Trophoblast cell (in vitro differentiated cells and primary cell): ENCODE measurements around the gene SLC30A7.
A peak's percentile ranks its signal among the peaks of the same experiment; 100 is the strongest.

Experiments used
- DNase-seq, 2 donors: peaks; one replicate each; pipeline ENCODE4 v3.0.0-alpha.2; 2016
- H2AFZ ChIP-seq: 2 replicates; pipeline ENCODE4 v1.6.1; 2013; ENCODE audit warnings: low read length, moderate library complexity, mild to moderate bottlenecking; ENCODE audit not compliant: insufficient read depth, poor library complexity
- H2AK5ac ChIP-seq: 2 replicates; pipeline ENCODE4 v1.6.1; 2013; ENCODE audit warnings: mild to moderate bottlenecking, low read length
- H2BK120ac ChIP-seq: 2 replicates; pipeline ENCODE4 v1.6.1; 2013; ENCODE audit warnings: low read length, mild to moderate bottlenecking, moderate library complexity; ENCODE audit not compliant: insufficient read depth, poor library complexity
- H2BK12ac ChIP-seq: 2 replicates; pipeline ENCODE4 v1.6.1; 2013; ENCODE audit warnings: mild to moderate bottlenecking, low read length, moderate library complexity
- H2BK5ac ChIP-seq: 2 replicates; pipeline ENCODE4 v1.6.1; 2013; ENCODE audit warnings: low read length, low read depth, moderate library complexity, mild to moderate bottlenecking; ENCODE audit not compliant: poor library complexity
- H3K14ac ChIP-seq: 2 replicates; pipeline ENCODE4 v1.6.1; 2013; ENCODE audit warnings: mild to moderate bottlenecking, low read length
- H3K18ac ChIP-seq: 2 replicates; pipeline ENCODE4 v1.6.1; 2013; ENCODE audit warnings: mild to moderate bottlenecking, low read length
- H3K23ac ChIP-seq: 2 replicates; pipeline ENCODE4 v1.6.1; 2013; ENCODE audit warnings: low read length
- H3K27ac ChIP-seq: 2 replicates; pipeline ENCODE4 v1.5.1; 2013; ENCODE audit warnings: low read depth, mild to moderate bottlenecking, inconsistent platforms, low read length, moderate library complexity
- H3K27me3 ChIP-seq: 2 replicates; pipeline ENCODE4 v1.6.1; 2013; ENCODE audit warnings: inconsistent platforms, mild to moderate bottlenecking, low read length, moderate library complexity; ENCODE audit not compliant: insufficient read depth
- H3K36me3 ChIP-seq, 2 experiments: 1 replicate in 1 of 2; 2 replicates in 1 of 2; pipeline ENCODE4 v1.6.1; 2013; ENCODE audit warnings: low read length in 2 of 2, mild to moderate bottlenecking in 2 of 2, moderate library complexity in 1 of 2; ENCODE audit not compliant: insufficient read depth in 2 of 2, control insufficient read depth in 1 of 2
- H3K4ac ChIP-seq: 2 replicates; pipeline ENCODE4 v1.6.1; 2013; ENCODE audit warnings: low read depth, mild to moderate bottlenecking, low read length, moderate library complexity
- H3K4me1 ChIP-seq, 2 experiments: 1 replicate in 1 of 2; 2 replicates in 1 of 2; pipeline ENCODE4 v1.6.1; 2013; ENCODE audit warnings: low read length in 2 of 2, mild to moderate bottlenecking in 2 of 2, moderate library complexity in 1 of 2; ENCODE audit not compliant: insufficient read depth in 2 of 2, control insufficient read depth in 1 of 2
- H3K4me2 ChIP-seq: 2 replicates; pipeline ENCODE4 v1.6.1; 2013; ENCODE audit warnings: inconsistent platforms, mild to moderate bottlenecking, low read length, moderate library complexity
- H3K4me3 ChIP-seq: 2 replicates; pipeline ENCODE4 v1.5.1; 2013; ENCODE audit warnings: mild to moderate bottlenecking, low read depth, low read length, inconsistent platforms
- H3K79me1 ChIP-seq: one replicate; pipeline ENCODE4 v1.6.1; 2013; ENCODE audit warnings: low read length
- H3K79me2 ChIP-seq: 2 replicates; pipeline ENCODE4 v1.6.1; 2013; ENCODE audit warnings: low read length, mild to moderate bottlenecking; ENCODE audit not compliant: control insufficient read depth, insufficient read depth, poor library complexity
- H3K9ac ChIP-seq: 2 replicates; pipeline ENCODE4 v1.6.1; 2013; ENCODE audit warnings: mild to moderate bottlenecking, low read length
- H3K9me3 ChIP-seq: 2 replicates; pipeline ENCODE4 v1.6.1; 2013; ENCODE audit warnings: low read depth, mild to moderate bottlenecking, control low read depth, inconsistent platforms, low read length; ENCODE audit not compliant: insufficient read depth
- H4K12ac ChIP-seq: 2 replicates; pipeline ENCODE4 v1.6.1; 2013; ENCODE audit warnings: low read depth, mild to moderate bottlenecking, low read length, moderate library complexity
- H4K8ac ChIP-seq: 2 replicates; pipeline ENCODE4 v1.6.1; 2013; ENCODE audit warnings: low read depth, mild to moderate bottlenecking, low read length, moderate library complexity
- H4K91ac ChIP-seq: one replicate; pipeline ENCODE4 v1.6.1; 2013; ENCODE audit warnings: low read depth, mild to moderate bottlenecking, low read length, moderate library complexity
- WGBS: extraction: QIAGEN DNeasy Blood & Tissue Kit; methylation state at CpG from one replicate; pipeline ENCODE4 v1.1.7; 2013; ENCODE audit warnings: missing lambda C conversion rate; ENCODE audit not compliant: insufficient read length, insufficient coverage; ENCODE audit errors: extremely low coverage; 5-methylcytosine and 5-hydroxymethylcytosine counted together

SLC30A7 gene

DNA sequence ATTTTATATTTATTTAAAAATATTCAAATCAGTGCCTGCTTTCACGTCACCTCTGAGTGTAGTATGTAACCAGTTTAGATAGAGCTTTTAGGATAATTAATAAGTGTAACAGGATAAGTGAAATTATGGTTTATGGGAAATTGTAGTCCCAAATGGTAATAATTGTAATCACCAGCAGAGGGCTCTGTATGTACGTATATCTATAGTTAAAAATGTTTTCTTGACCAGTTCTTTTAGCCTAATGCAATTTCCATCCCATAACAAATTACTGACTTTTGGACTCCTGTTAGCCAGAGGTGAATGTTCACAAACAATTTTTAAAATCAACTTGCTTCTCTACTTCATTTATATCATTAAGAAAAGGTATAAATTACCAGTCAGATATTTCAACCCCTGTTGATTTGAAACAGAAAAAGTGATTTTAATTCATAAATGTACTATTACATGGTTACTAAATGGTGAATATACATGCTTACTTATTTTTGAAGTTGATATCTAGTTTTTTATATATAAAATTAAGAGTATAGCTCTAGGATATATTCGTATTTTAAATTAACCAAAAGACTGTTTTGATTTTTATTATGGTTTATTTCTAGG is 25.3 kb downstream of the SLC30A7 start:
- no peak overlapping the region for H3K23ac ChIP-seq
- no peaks in the 10 kb centered on the region for H3K4me1 ChIP-seq
- H4K8ac ChIP-seq = no peak overlapping the region
- H3K4me3 ChIP-seq = no peak overlapping the region
- H3K14ac ChIP-seq = no peak overlapping the region
- no peak overlapping the region for H3K4ac ChIP-seq
- peak in 1 of 2 donors; percentile 87 for DNase-seq
- no peak overlapping the region for H2AFZ ChIP-seq
- no peaks in the 10 kb centered on the region for H3K9me3 ChIP-seq
- no peaks in the 10 kb centered on the region for H3K79me2 ChIP-seq
- H4K12ac ChIP-seq = no peak overlapping the region
- H2AK5ac ChIP-seq = no peak overlapping the region
- no peaks in the 10 kb centered on the region for H3K79me1 ChIP-seq
- no peak overlapping the region for H2BK12ac ChIP-seq
- no peak overlapping the region for H2BK5ac ChIP-seq
- H3K27me3 ChIP-seq = no peaks in the 10 kb centered on the region
- no CpG with 5 or more reads among the region's 3 CpGs for WGBS
- H3K27ac ChIP-seq = no peak overlapping the region
- no peak overlapping the region for H3K4me2 ChIP-seq
- H4K91ac ChIP-seq = no peak overlapping the region
- H3K9ac ChIP-seq = no peak overlapping the region
- H3K18ac ChIP-seq = no peak overlapping the region
- no peak overlapping the region for H2BK120ac ChIP-seq
- H3K36me3 ChIP-seq = peaks cover 9 to 10% of the 10 kb centered on the region in 2 experiments

DNA sequence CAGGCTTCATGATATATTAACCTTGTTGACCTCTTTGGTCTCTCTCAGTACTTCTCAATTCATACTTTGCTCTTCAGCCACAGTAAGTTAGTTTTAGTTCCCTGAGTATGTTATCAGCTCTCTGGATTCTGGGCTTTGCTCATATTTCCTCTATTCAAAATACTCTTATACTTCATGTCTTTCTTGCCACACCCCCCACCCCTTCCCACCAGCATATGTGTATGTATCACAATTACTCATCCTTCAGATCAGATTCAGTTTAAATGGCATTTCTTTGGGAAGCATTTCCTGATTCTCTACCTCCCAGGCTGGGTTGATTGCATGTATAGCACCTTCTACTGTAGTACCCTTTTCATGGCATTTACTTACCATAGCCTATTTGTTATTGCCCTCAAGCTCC is 28.3 kb downstream of the SLC30A7 start:
- Histone ChIP-seq H3K79me1 (no peaks in the 10 kb centered on the region), H2BK120ac (no peak overlapping the region), H3K4ac (no peak overlapping the region), H3K23ac (no peak overlapping the region), H3K4me1 (no peaks in the 10 kb centered on the region), H3K14ac (no peak overlapping the region), H3K9me3 (no peaks in the 10 kb centered on the region), H3K4me2 (no peak overlapping the region), H3K18ac (no peak overlapping the region), H3K9ac (no peak overlapping the region), H4K91ac (no peak overlapping the region), H2AK5ac (no peak overlapping the region), H2BK5ac (no peak overlapping the region), H4K8ac (no peak overlapping the region), H2AFZ (no peak overlapping the region), H2BK12ac (no peak overlapping the region), H3K36me3 (peaks cover 9% of the 10 kb centered on the region in 2 experiments), H3K27me3 (no peaks in the 10 kb centered on the region), H3K4me3 (no peak overlapping the region), H3K79me2 (no peaks in the 10 kb centered on the region), H4K12ac (no peak overlapping the region), H3K27ac (no peak overlapping the region)
- no peak for DNase-seq

DNA sequence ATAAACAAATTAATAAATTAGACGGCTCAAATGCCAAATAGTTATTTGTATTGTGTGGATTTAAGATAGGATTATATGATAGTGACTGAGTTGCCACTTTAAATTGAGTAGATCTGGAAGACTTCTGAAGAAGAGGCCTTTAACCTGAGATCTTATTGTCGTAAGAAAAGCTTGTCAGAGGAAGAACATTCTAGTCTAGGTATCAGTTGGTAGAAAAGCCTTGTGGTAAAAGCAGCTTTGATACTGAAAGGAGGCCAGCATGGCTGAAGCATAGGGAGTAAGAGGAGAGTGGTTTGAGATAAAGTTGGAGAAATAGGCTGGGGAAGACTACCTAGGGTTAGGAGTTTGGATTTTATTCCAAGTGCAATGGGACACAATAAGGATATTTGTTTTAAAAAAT is 29.1 kb downstream of the SLC30A7 start:
- no peak overlapping the region for H2AK5ac ChIP-seq
- H2AFZ ChIP-seq = no peak overlapping the region
- peaks cover 9% of the 10 kb centered on the region in 2 experiments for H3K36me3 ChIP-seq
- no peak overlapping the region for H3K27ac ChIP-seq
- H3K79me2 ChIP-seq = no peaks in the 10 kb centered on the region
- H3K9ac ChIP-seq = no peak overlapping the region
- H3K79me1 ChIP-seq = no peaks in the 10 kb centered on the region
- H3K9me3 ChIP-seq = no peaks in the 10 kb centered on the region
- no peak overlapping the region for H3K18ac ChIP-seq
- H4K8ac ChIP-seq = no peak overlapping the region
- H3K14ac ChIP-seq = no peak overlapping the region
- no peaks in the 10 kb centered on the region for H3K4me1 ChIP-seq
- H4K91ac ChIP-seq = no peak overlapping the region
- no peak for DNase-seq
- no peak overlapping the region for H3K4me3 ChIP-seq
- no peak overlapping the region for H3K23ac ChIP-seq
- no peak overlapping the region for H3K4me2 ChIP-seq
- H2BK12ac ChIP-seq = no peak overlapping the region
- 100% methylated on average over 1 of the region's 2 CpGs for whole genome bisulfite sequencing
- H2BK5ac ChIP-seq = no peak overlapping the region
- no peak overlapping the region for H3K4ac ChIP-seq
- no peak overlapping the region for H2BK120ac ChIP-seq
- no peaks in the 10 kb centered on the region for H3K27me3 ChIP-seq
- H4K12ac ChIP-seq = no peak overlapping the region

DNA sequence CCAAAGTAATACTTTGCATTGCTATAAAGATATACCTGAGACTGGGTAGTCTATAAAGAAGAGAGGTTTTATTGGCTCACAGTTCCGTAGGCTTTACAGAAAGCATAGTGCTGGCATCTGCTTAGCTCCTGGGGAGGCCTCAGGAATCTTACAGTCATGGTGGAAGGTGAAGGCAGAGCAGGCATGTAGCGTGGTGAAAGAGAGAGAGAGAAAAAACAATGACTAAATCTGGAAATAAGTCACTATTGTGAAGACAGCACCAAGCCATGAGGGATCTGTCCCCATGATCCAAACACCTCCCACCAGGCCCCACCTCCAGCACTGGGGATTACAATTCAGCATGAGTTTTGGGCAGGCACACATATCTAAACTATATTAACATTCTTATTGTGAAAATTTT is 30.4 kb downstream of the SLC30A7 start:
- Histone ChIP-seq H3K4me2 (no peak overlapping the region), H3K4ac (no peak overlapping the region), H3K14ac (no peak overlapping the region), H3K27ac (no peak overlapping the region), H2BK5ac (no peak overlapping the region), H3K79me2 (no peaks in the 10 kb centered on the region), H3K27me3 (no peaks in the 10 kb centered on the region), H4K12ac (no peak overlapping the region), H3K4me1 (no peaks in the 10 kb centered on the region), H3K4me3 (no peak overlapping the region), H4K91ac (no peak overlapping the region), H3K9ac (no peak overlapping the region), H2AK5ac (no peak overlapping the region), H3K79me1 (no peaks in the 10 kb centered on the region), H3K23ac (no peak overlapping the region), H3K36me3 (peaks cover 9% of the 10 kb centered on the region in 2 experiments), H2AFZ (no peak overlapping the region), H2BK120ac (no peak overlapping the region), H3K18ac (no peak overlapping the region), H4K8ac (no peak overlapping the region), H3K9me3 (no peaks in the 10 kb centered on the region), H2BK12ac (no peak overlapping the region)
- no peak for DNase-seq
- no CpG with 5 or more reads among the region's 2 CpGs for WGBS
